PC-3 (cell line): ENCODE results near the gene ACBD7.

Experiments used
- EZH2 ChIP-seq: fragments of 300-600 bp; sonication (generic); IDR thresholded peaks from one replicate; pipeline ENCODE4 v1.6.1; 2017; ENCODE audit warnings: antibody characterized with exemption, mild to moderate bottlenecking, low read length; ENCODE audit not compliant: unreplicated experiment
- TF ChIP-seq, protein P1 (sequence below): fragments of 300-600 bp; sonication (generic); conservative IDR thresholded peaks from 2 replicates; pipeline ENCODE4 v1.5.1; 2017; ENCODE audit warnings: antibody characterized with exemption, low read depth, mild to moderate bottlenecking, low read length

DNA sequence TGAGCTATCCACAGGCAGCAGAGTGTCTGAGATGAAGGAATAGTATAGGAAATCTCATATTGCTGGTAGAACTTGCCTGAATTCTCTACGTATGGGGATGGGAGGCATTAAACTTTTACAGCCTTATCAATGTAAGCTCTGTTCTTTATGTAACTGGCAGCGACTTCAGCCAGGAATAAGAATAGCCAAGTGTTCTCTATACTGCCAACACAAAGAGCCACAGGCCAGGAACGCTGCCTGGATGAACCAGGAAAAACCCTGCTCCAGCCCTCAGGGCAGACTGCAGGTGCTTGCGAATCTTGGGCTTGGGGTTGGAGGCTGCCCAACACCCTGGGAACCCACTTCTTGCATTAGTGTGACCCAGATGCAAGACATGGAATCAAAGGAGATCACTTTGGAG lies 50.9 kb downstream of the ACBD7 start:
- no peak for TF ChIP-seq EZH2
- TF ChIP-seq, protein P1, sequence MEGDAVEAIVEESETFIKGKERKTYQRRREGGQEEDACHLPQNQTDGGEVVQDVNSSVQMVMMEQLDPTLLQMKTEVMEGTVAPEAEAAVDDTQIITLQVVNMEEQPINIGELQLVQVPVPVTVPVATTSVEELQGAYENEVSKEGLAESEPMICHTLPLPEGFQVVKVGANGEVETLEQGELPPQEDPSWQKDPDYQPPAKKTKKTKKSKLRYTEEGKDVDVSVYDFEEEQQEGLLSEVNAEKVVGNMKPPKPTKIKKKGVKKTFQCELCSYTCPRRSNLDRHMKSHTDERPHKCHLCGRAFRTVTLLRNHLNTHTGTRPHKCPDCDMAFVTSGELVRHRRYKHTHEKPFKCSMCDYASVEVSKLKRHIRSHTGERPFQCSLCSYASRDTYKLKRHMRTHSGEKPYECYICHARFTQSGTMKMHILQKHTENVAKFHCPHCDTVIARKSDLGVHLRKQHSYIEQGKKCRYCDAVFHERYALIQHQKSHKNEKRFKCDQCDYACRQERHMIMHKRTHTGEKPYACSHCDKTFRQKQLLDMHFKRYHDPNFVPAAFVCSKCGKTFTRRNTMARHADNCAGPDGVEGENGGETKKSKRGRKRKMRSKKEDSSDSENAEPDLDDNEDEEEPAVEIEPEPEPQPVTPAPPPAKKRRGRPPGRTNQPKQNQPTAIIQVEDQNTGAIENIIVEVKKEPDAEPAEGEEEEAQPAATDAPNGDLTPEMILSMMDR: no peak
